GM23248 (cell line): ENCODE results near the gene SMIM13. TPM values are rescaled to one million over a fixed set of nuclear protein-coding genes. Genes with fewer than 3 reads are reported as not detected.

Experiments used
- DNase-seq: peaks from one replicate; pipeline ENCODE4 v3.0.0-alpha.2; 2015
- H2AFZ ChIP-seq: fragments of 200-600 bp; sonication (generic); 2 replicates; pipeline ENCODE4 v1.6.1; 2016; ENCODE audit warnings: antibody characterized with exemption
- H3F3A ChIP-seq: fragments of 200-600 bp; sonication (generic); 2 replicates; pipeline ENCODE4 v1.6.1; 2016; ENCODE audit warnings: mild to moderate bottlenecking, antibody characterized with exemption, mixed run types; ENCODE audit not compliant: insufficient read depth
- H3K27ac ChIP-seq: fragments of 200-600 bp; sonication (generic); 2 replicates; pipeline ENCODE4 v1.5.1; 2016; ENCODE audit warnings: mild to moderate bottlenecking
- H3K27me3 ChIP-seq: fragments of 200-600 bp; sonication (generic); replicated peaks from 2 replicates; pipeline ENCODE4 v1.6.1; 2016; ENCODE audit warnings: mild to moderate bottlenecking; ENCODE audit not compliant: insufficient read depth
- H3K36me3 ChIP-seq: fragments of 200-600 bp; sonication (generic); 2 replicates; pipeline ENCODE4 v1.6.1; 2016; ENCODE audit warnings: low read depth, mild to moderate bottlenecking
- H3K4me1 ChIP-seq: fragments of 200-600 bp; sonication (generic); 2 replicates; pipeline ENCODE4 v1.6.1; 2016; ENCODE audit warnings: mild to moderate bottlenecking; ENCODE audit not compliant: insufficient read depth
- H3K4me2 ChIP-seq: fragments of 200-600 bp; sonication (generic); one replicate; pipeline ENCODE4 v1.6.1; 2016; ENCODE audit warnings: mild to moderate bottlenecking; ENCODE audit not compliant: unreplicated experiment
- H3K4me3 ChIP-seq: fragments of 200-600 bp; sonication (generic); 2 replicates; pipeline ENCODE4 v1.5.1; 2016; ENCODE audit warnings: mild to moderate bottlenecking
- H3K79me2 ChIP-seq: fragments of 200-600 bp; sonication (generic); 2 replicates; pipeline ENCODE4 v1.6.1; 2016; ENCODE audit warnings: mild to moderate bottlenecking; ENCODE audit not compliant: insufficient read depth
- H3K9ac ChIP-seq: fragments of 200-600 bp; sonication (generic); 2 replicates; pipeline ENCODE4 v1.6.1; 2016; ENCODE audit warnings: mild to moderate bottlenecking
- H3K9me2 ChIP-seq: fragments of 200-600 bp; sonication (generic); 2 replicates; pipeline ENCODE4 v1.6.1; 2016; ENCODE audit warnings: mixed run types, mild to moderate bottlenecking, moderate library complexity; ENCODE audit not compliant: insufficient read depth
- H3K9me3 ChIP-seq: fragments of 200-600 bp; sonication (generic); one replicate; pipeline ENCODE4 v1.6.1; 2017; ENCODE audit warnings: low read depth
- H4K20me1 ChIP-seq: fragments of 200-600 bp; sonication (generic); 2 replicates; pipeline ENCODE4 v1.6.0; 2016; ENCODE audit not compliant: insufficient read depth
- EZH2 ChIP-seq: fragments of 200-600 bp; sonication (generic); IDR thresholded peaks from 2 replicates; pipeline ENCODE4 v1.6.1; 2018; ENCODE audit warnings: antibody characterized with exemption, mild to moderate bottlenecking; ENCODE audit not compliant: insufficient read depth, poor library complexity, severe bottlenecking
- EZH2phosphoT487 ChIP-seq: fragments of 200-600 bp; sonication (generic); IDR thresholded peaks from 2 replicates; pipeline ENCODE4 v1.6.1; 2018; ENCODE audit warnings: antibody characterized with exemption, moderate library complexity, mild to moderate bottlenecking, low read depth; ENCODE audit not compliant: insufficient read depth
- WGBS, 2 experiments: methylation state at CpG; one replicate each; pipeline ENCODE4 v1.1.6; 2015 to 2017; ENCODE audit warnings: low lambda C conversion rate in 2 of 2, low coverage in 1 of 2; ENCODE audit errors: missing lambda C conversion rate in 2 of 2; 5-methylcytosine and 5-hydroxymethylcytosine counted together
- in situ Hi-C: fragments of 300-500 bp; cut with MboI; formaldehyde crosslinking; loops from 2 replicates; pipeline ENCODE4 v1.15.0; 2020
- polyA plus RNA-seq: library from polyadenylated mRNA; unstranded; fragments of >200 nt; fragmentation: Nextera tagmentation; extraction: Ambion mirVana; gene quantifications from 2 replicates; pipeline ENCODE4 v1.2.1, GENCODE V29; 2016
- total RNA-seq: library from RNA; depleted of rRNA; stranded (reverse); fragments of >200 nt; shearing (Covaris generic); gene quantifications from 2 replicates; pipeline ENCODE4 v1.2.3, GENCODE V29; 2014

SMIM13 gene
- total and polyA plus RNA-seq, 2 experiments from 2014 or later = 5.1 to 11.3 TPM

DNA sequence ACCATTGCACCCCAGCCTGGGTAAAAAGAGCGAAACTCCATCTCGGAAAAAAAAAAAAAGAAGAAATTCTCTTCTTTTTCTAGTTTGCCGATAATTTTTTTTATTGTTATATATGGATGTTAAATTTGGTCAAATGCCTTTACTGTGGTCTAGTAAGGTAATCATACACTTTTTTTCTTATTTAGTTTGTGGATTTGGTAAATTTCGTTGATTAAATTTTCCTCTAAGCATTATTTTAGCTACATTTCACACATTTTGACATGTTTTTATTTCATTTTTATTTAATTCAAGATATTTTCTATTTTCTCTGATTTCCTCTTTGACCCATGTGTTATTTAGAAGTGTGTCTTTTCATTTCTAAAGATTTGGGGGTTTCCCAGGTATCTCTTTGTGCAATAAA is 31.6 kb upstream of the SMIM13 start:
- H3F3A ChIP-seq = no peaks in the 10 kb centered on the region
- in situ Hi-C loops = no loop called here
- H2AFZ ChIP-seq = no peak overlapping the region
- no peaks in the 10 kb centered on the region for H3K9me2 ChIP-seq
- H3K4me1 ChIP-seq = no peaks in the 10 kb centered on the region
- TF ChIP-seq EZH2phosphoT487 (no peak), EZH2 (no peak)
- WGBS, 2 experiments = 87 to 95% methylated on average over 4 of the region's 4 CpGs
- H3K27me3 ChIP-seq = no peaks in the 10 kb centered on the region
- no peak overlapping the region for H3K4me2 ChIP-seq
- H4K20me1 ChIP-seq = no peaks in the 10 kb centered on the region
- H3K9ac ChIP-seq = no peak overlapping the region
- no peaks in the 10 kb centered on the region for H3K79me2 ChIP-seq
- no peak for DNase-seq
- no peak overlapping the region for H3K4me3 ChIP-seq
- no peaks in the 10 kb centered on the region for H3K36me3 ChIP-seq
- H3K9me3 ChIP-seq = no peaks in the 10 kb centered on the region
- H3K27ac ChIP-seq = no peak overlapping the region

DNA sequence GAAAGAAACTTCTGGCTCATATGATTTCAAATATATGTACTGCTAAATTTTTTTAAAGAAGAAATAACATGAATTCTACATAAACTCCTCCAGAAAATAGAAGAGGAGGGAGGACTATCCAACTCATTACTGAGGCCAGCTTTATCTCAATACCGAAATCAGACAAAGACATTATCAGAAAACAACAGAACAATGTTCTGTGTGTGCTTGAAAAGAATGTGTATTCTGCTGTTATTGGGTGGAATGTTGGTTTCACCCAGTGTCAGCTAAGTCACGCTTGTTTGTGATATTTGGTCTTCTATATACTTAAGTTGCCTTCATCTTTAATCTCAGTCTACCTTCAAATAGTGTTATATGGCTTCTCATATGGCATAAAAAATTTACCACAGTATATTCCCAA is 30.9 kb upstream of the SMIM13 start:
- H3K9ac ChIP-seq = no peak overlapping the region
- in situ Hi-C loops = no loop called here

DNA sequence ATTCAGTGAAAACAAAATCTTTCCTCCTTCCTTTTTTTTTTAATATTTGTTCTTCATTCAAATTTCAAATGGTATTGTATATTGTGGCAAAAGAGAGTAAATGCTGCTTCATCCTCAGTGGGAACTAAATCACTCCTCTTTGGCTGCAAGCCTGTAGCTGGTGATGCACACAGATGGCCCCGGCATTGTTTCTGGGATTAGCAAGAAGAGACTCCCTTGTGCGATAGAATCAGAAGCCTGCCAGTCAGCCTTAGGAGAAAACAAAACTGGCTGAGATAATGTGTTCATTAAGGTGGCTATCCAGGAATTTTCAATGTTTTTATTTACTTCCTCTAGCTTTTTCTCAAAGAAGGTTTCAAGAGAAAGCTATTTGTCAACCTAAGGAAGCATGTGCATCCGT is 28.8 kb upstream of the SMIM13 start:
- WGBS, 2 experiments = 34 to 40% methylated on average over 3 of the region's 3 CpGs
- no peaks in the 10 kb centered on the region for H3K36me3 ChIP-seq
- no peaks in the 10 kb centered on the region for H3F3A ChIP-seq
- DNase-seq = peak; percentile 51
- no peak for TF ChIP-seq EZH2
- no peak for TF ChIP-seq EZH2phosphoT487
- no peaks in the 10 kb centered on the region for H4K20me1 ChIP-seq
- H3K9me3 ChIP-seq = no peaks in the 10 kb centered on the region
- H2AFZ ChIP-seq = no peak overlapping the region
- H3K4me2 ChIP-seq = no peak overlapping the region
- no peaks in the 10 kb centered on the region for H3K4me1 ChIP-seq
- H3K79me2 ChIP-seq = no peaks in the 10 kb centered on the region
- no peak overlapping the region for H3K4me3 ChIP-seq
- H3K9me2 ChIP-seq = no peaks in the 10 kb centered on the region
- H3K27me3 ChIP-seq = no peaks in the 10 kb centered on the region
- no peak overlapping the region for H3K27ac ChIP-seq
- in situ Hi-C loops = loop anchor here (5.0 kb wide), 1 partner anchor 113 kb away; no protein-coding TSS in a partner anchor
- no peak overlapping the region for H3K9ac ChIP-seq

More for the DNA sequence above, 30.9 kb upstream of the SMIM13 start:
- no peaks in the 10 kb centered on the region for H3K79me2 ChIP-seq
- no peak overlapping the region for H2AFZ ChIP-seq
- no peak overlapping the region for H3K4me2 ChIP-seq
- no peaks in the 10 kb centered on the region for H3F3A ChIP-seq
- no peaks in the 10 kb centered on the region for H3K4me1 ChIP-seq
- TF ChIP-seq EZH2phosphoT487 (no peak), EZH2 (no peak)
- no peak overlapping the region for H3K27ac ChIP-seq
- H3K9me3 ChIP-seq = no peaks in the 10 kb centered on the region
- DNase-seq = no peak
- H3K27me3 ChIP-seq = no peaks in the 10 kb centered on the region
- no peaks in the 10 kb centered on the region for H3K9me2 ChIP-seq
- 78 to 90% methylated on average over 2 of the region's 2 CpGs for WGBS, 2 experiments
- no peaks in the 10 kb centered on the region for H3K36me3 ChIP-seq
- H3K4me3 ChIP-seq = no peak overlapping the region
- no peaks in the 10 kb centered on the region for H4K20me1 ChIP-seq

DNA sequence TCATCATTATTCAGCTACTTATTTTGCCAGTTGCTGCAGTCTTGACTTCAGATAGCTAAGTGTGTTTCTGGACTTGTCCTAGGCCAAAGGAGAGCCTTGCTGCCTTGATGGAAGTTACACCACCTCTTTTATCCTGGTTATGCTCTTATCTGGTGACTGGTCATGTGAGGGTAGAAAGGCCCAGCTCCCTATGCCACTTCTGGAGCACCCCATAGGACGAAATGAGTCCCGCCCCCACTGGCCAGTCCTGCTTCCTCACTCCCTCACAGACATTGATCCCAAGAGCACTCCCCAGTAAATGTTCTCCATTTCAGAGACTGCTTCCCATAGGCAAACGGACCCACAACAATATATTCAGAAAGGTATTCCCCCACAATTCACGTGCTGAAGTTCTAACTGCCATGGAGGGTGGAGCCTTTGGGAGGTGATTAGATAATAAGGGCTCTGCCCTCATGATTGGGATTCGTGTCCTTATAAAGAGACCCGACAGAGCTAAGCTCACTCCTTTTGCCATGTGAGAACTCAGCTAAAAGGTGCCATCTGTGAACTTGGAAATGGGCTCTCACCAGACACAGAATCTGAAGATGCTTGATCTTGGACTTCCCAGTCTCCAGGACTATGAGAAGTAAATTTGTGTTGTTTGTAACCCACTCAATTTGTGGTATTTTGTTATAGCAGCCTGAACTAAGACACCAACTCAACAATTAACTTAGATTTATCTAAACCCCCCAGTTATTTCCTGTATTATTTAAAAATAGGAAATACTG is 28.0 kb upstream of the SMIM13 start:
- H3K4me2 ChIP-seq = no peak overlapping the region

More for the DNA sequence above, 28.0 kb upstream of the SMIM13 start:
- Histone ChIP-seq H3K27me3 (no peaks in the 10 kb centered on the region), H3K27ac (no peak overlapping the region), H3K4me1 (no peaks in the 10 kb centered on the region), H3F3A (no peaks in the 10 kb centered on the region), H3K9ac (no peak overlapping the region), H3K9me2 (no peaks in the 10 kb centered on the region), H3K79me2 (no peaks in the 10 kb centered on the region), H2AFZ (no peak overlapping the region; the same call in 1 of the 2 replicates), H3K36me3 (no peaks in the 10 kb centered on the region), H4K20me1 (no peaks in the 10 kb centered on the region), H3K9me3 (no peaks in the 10 kb centered on the region), H3K4me3 (no peak overlapping the region)
- in situ Hi-C loops = loop anchor here (5.0 kb wide), 1 partner anchor 113 kb away; no protein-coding TSS in a partner anchor
- 84 to 87% methylated on average over 6 of the region's 6 CpGs for WGBS, 2 experiments
- TF ChIP-seq EZH2 (no peak), EZH2phosphoT487 (no peak)
- no peak for DNase-seq
